ENCODE results near the gene CELSR2.
A peak's percentile ranks its signal among the peaks of the same experiment; 100 is the strongest.

The CELSR2 gene

GRCh38 chr1:109252167-109252892, 3.0 kb downstream of the CELSR2 start:
- Mint-ChIP-seq H3K27ac (peak overlapping the region; percentile 79 to 99 (median 88)), H3K27me3 (ENCODE audit: low read depth) (peaks cover 22% of the 10 kb centered on the region), H3K9me3 (no peaks in the 10 kb centered on the region), H3K36me3 (ENCODE audit: low read depth) (peaks cover 13% of the 10 kb centered on the region), H3K4me1 (peaks cover 41% of the 10 kb centered on the region), H3K4me3 (peak overlapping the region; percentile 42 to 74 (median 67))
- no peak for TF ChIP-seq CTCF (IDR thresholded peaks at IDR 0.05; ENCODE audit: unreplicated experiment in 3 of 3)

DNA sequence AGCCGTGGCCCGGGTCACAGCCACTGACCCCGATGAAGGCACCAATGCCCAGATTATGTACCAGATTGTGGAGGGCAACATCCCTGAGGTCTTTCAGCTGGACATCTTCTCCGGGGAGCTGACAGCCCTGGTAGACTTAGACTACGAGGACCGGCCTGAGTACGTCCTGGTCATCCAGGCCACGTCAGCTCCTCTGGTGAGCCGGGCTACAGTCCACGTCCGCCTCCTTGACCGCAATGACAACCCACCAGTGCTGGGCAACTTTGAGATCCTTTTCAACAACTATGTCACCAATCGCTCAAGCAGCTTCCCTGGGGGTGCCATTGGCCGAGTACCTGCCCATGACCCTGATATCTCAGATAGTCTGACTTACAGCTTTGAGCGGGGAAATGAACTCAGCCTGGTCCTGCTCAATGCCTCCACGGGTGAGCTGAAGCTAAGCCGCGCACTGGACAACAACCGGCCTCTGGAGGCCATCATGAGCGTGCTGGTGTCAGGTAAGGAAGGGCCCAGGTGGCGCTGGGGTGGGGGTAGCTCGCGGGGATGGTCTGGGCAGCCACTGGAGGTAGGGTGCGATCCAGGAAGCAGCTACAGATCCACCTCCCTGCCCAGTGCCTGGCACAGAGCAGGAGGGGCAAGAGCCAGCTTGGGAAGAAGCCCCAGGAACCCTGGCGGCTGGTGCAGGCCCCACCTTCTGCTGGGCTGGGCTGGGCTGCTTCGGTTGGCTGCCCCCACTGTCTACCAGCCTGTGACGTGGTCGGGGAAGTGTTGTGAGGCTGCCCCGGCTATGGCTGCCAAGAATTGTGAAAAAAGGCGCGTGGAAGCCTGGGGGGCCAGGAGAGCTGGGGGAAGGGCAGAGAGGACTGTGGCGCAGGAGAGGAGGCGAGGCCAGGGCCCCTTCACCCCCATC, 3.8 kb downstream of the CELSR2 start:
- H3K27ac Mint-ChIP-seq, result peak overlapping the region; percentile 88 to 99 (median 99)
- H3K4me1 Mint-ChIP-seq, result peaks cover 43% of the 10 kb centered on the region
- peak overlapping the region; percentile 74 to 78 (median 75) for H3K4me3 Mint-ChIP-seq
- H3K27me3 Mint-ChIP-seq (ENCODE audit: low read depth), result peaks cover 22% of the 10 kb centered on the region
- H3K36me3 Mint-ChIP-seq (ENCODE audit: low read depth), result peaks cover 13% of the 10 kb centered on the region
- no peak for TF ChIP-seq CTCF (IDR thresholded peaks at IDR 0.05; ENCODE audit: unreplicated experiment in 3 of 3)
- no peaks in the 10 kb centered on the region for H3K9me3 Mint-ChIP-seq

DNA sequence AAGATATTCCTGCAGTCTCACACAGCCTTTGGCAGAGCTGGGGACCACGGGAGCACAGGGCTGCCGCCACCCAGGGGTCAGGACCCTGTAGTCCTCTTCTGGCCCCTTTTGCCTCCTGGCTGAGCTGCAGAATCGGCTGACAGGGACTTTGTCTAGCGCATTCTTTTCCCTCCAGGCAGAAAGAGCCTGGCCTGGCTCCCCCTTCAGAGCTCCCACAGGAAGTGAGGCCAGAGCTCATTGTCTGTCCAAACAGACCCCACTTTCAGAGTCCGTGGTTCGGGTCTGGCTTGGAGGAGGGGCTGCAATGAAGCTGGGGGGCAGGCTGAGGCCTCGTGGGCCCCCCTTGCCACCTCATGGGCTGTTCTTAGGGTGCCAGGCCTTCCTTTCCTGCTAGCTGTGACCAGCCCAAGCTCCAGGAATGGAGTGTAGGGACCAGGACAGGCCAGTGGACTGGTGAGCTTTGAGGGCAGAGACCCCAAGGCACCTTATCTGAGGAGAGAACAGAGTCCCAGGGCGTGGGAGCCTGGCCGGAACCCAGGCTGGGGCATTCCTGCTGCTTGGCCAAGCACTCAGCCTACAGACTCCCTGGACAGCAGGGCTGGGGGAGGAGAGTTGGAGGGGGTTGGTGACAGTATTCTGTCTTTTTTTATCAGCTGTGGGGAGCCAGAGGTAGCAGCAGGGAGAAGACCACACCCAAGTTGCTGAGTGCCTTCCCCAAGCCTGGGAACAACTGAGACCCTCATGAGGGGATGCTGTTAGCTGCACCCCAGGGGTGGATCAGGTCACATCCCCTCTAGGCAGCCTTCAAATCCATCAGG, 4.7 kb downstream of the CELSR2 start:
- Mint-ChIP-seq H3K4me3 (peak overlapping the region; percentile 23 to 78 (median 75)), H3K27me3 (ENCODE audit: low read depth) (peaks cover 22% of the 10 kb centered on the region)
- no peak for TF ChIP-seq CTCF (IDR thresholded peaks at IDR 0.05; ENCODE audit: unreplicated experiment in 3 of 3)

DNA sequence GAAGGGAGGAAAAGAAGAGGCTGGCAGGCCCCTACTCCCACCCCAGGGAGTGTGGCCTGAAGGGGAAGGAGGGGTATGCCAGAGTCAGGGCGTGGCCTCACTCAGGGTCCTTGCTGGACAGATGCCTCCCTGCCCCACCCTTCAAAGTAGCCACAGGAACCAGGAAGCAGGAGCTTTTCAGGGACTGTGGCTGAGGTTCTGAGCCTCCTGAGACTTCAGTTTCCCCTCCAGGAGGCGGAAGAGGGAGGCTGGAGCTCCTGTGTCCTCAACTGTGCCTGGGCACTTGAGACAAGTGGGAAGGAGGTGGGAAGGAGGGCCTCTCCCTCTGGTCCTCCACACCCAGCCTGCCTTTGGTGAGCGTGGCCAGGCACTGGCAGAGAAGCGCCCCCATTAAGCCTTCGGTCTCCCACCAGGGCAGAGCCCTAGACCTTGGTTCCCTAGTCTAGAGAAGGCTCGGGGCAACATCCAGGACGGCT, 5.3 kb downstream of the CELSR2 start:
- peaks cover 43% of the 10 kb centered on the region for H3K4me1 Mint-ChIP-seq
- H3K4me3 Mint-ChIP-seq, result peak overlapping the region; percentile 23 to 81 (median 78)
- no peaks in the 10 kb centered on the region for H3K9me3 Mint-ChIP-seq
- peaks cover 13% of the 10 kb centered on the region for H3K36me3 Mint-ChIP-seq (ENCODE audit: low read depth)
- peak overlapping the region; percentile 88 to 99 (median 99) for H3K27ac Mint-ChIP-seq
- peaks cover 22% of the 10 kb centered on the region for H3K27me3 Mint-ChIP-seq (ENCODE audit: low read depth)
- TF ChIP-seq CTCF (IDR thresholded peaks at IDR 0.05; ENCODE audit: unreplicated experiment in 3 of 3), result no peak

More for the DNA sequence above, 4.7 kb downstream of the CELSR2 start:
- H3K9me3 Mint-ChIP-seq, result no peaks in the 10 kb centered on the region
- peak overlapping the region; percentile 88 to 99 (median 99) for H3K27ac Mint-ChIP-seq
- H3K4me1 Mint-ChIP-seq, result peaks cover 43% of the 10 kb centered on the region
- H3K36me3 Mint-ChIP-seq (ENCODE audit: low read depth), result peaks cover 13% of the 10 kb centered on the region

GRCh38 chr1:109255097-109255651, 5.8 kb downstream of the CELSR2 start:
- Mint-ChIP-seq H3K27me3 (ENCODE audit: low read depth) (peaks cover 22% of the 10 kb centered on the region), H3K4me1 (peaks cover 43% of the 10 kb centered on the region), H3K36me3 (ENCODE audit: low read depth) (peaks cover 13% of the 10 kb centered on the region), H3K27ac (peak overlapping the region; percentile 88 to 98 (median 92)), H3K9me3 (no peaks in the 10 kb centered on the region), H3K4me3 (peak overlapping the region; percentile 70 to 81 (median 75))
- peak in 2 of 3 experiments; percentile 18 to 27 for TF ChIP-seq CTCF (IDR thresholded peaks at IDR 0.05; ENCODE audit: unreplicated experiment in 3 of 3)
